ENCODE results near the gene MIB1.
"Not testable (repeated sequence)": the region's sequence is repeated elsewhere in the genome, so short reads cannot be mapped to it uniquely, and the experiment has no call there.

MIB1 gene

GRCh38 chr18:21733011-21733410, 7.6 kb upstream of the MIB1 start:
- no peak for DNase-seq (ENCODE audit: low read depth)
- no peak for TF ChIP-seq CTCF (conservative IDR thresholded peaks at IDR 0.05; ENCODE audit: low read depth, low read length)
- H3K4me3 ChIP-seq (ENCODE audit: low read length): no peak overlapping the region

GRCh38 chr18:21735452-21736015, 5.1 kb upstream of the MIB1 start:
- no peak overlapping the region for H3K4me3 ChIP-seq (ENCODE audit: low read length)
- no peak for TF ChIP-seq CTCF (conservative IDR thresholded peaks at IDR 0.05; ENCODE audit: low read depth, low read length)
- DNase-seq (ENCODE audit: low read depth): no peak

GRCh38 chr18:21736926-21737325, 3.7 kb upstream of the MIB1 start:
- not testable (repeated sequence) for DNase-seq (ENCODE audit: low read depth); H3K4me3 ChIP-seq (ENCODE audit: low read length)

GRCh38 chr18:21739604-21740537, 721 bp upstream of the MIB1 start:
- no peak for DNase-seq (ENCODE audit: low read depth)
- no peak for TF ChIP-seq CTCF (conservative IDR thresholded peaks at IDR 0.05; ENCODE audit: low read depth, low read length)
- peak overlapping the region; percentile 90 for H3K4me3 ChIP-seq (ENCODE audit: low read length)

- DNase-seq (ENCODE audit: low read depth): no peak
- TF ChIP-seq CTCF (conservative IDR thresholded peaks at IDR 0.05; ENCODE audit: low read depth, low read length): no peak
Observed at GRCh38 chr18:21741312-21741561, 645 bp downstream of the MIB1 start.

GRCh38 chr18:21741562-21742314, 1.1 kb downstream of the MIB1 start:
- H3K4me3 ChIP-seq (ENCODE audit: low read length): peak overlapping the region; percentile 90
- no peak for DNase-seq (ENCODE audit: low read depth)
- no peak for TF ChIP-seq CTCF (conservative IDR thresholded peaks at IDR 0.05; ENCODE audit: low read depth, low read length)

More at GRCh38 chr18:21741312-21741561, 645 bp downstream of the MIB1 start:
- peak overlapping the region; percentile 90 for H3K4me3 ChIP-seq (ENCODE audit: low read length)

GRCh38 chr18:21742315-21742687, 1.7 kb downstream of the MIB1 start:
- peak overlapping the region; percentile 90 for H3K4me3 ChIP-seq (ENCODE audit: low read length)
- DNase-seq (ENCODE audit: low read depth): no peak
- no peak for TF ChIP-seq CTCF (conservative IDR thresholded peaks at IDR 0.05; ENCODE audit: low read depth, low read length)

Data from retinal pigment epithelial cell (primary cell).